ENCODE measurements around the gene AWAT2. TPM values are rescaled to one million over a fixed set of nuclear protein-coding genes. Genes with fewer than 3 reads are reported as not detected.
"Not testable (repeated sequence)": the region's sequence is repeated elsewhere in the genome, so short reads cannot be mapped to it uniquely, and the experiment has no call there.

AWAT2 gene
- total RNA-seq, 1 experiment from 2014 or later, result not detected

- TF ChIP-seq, protein P1, sequence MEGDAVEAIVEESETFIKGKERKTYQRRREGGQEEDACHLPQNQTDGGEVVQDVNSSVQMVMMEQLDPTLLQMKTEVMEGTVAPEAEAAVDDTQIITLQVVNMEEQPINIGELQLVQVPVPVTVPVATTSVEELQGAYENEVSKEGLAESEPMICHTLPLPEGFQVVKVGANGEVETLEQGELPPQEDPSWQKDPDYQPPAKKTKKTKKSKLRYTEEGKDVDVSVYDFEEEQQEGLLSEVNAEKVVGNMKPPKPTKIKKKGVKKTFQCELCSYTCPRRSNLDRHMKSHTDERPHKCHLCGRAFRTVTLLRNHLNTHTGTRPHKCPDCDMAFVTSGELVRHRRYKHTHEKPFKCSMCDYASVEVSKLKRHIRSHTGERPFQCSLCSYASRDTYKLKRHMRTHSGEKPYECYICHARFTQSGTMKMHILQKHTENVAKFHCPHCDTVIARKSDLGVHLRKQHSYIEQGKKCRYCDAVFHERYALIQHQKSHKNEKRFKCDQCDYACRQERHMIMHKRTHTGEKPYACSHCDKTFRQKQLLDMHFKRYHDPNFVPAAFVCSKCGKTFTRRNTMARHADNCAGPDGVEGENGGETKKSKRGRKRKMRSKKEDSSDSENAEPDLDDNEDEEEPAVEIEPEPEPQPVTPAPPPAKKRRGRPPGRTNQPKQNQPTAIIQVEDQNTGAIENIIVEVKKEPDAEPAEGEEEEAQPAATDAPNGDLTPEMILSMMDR (conservative IDR thresholded peaks at IDR 0.05; ENCODE audit: low read depth, low read length), result no peak
- no peak for TF ChIP-seq EZH2 (IDR thresholded peaks at IDR 0.05; ENCODE audit: borderline replicate concordance, low read depth, low read length, poor library complexity, severe bottlenecking)
- ChIA-PET POLR2A (ENCODE audit: low non-redundant PET) (no interaction called here), CTCF (no interaction called here)
- intact Hi-C loops (cut with micrococcal nuclease; ENCODE audit: unreplicated experiment), result no loop called here
- Histone ChIP-seq H3K27ac (ENCODE audit: low read depth, low read length, poor library complexity, severe bottlenecking) (no peak overlapping the region), H3K4me3 (ENCODE audit: low read depth, low read length, poor library complexity, severe bottlenecking) (no peak overlapping the region), H3K4me1 (ENCODE audit: insufficient read depth, low read length, poor library complexity, severe bottlenecking) (no peaks in the 10 kb centered on the region), H3K27me3 (replicated peaks; ENCODE audit: insufficient read depth, low read depth, low read length, poor library complexity) (no peaks in the 10 kb centered on the region), H3K36me3 (ENCODE audit: insufficient read depth, low read length, poor library complexity, severe bottlenecking) (no peaks in the 10 kb centered on the region), H3K9me3 (ENCODE audit: low read depth, low read length, poor library complexity, severe bottlenecking) (no peaks in the 10 kb centered on the region)
- BruUV-seq (replicated peaks), result no TSS peak
- DNase-seq (ENCODE audit: low spot score), result no peak
These were observed 48.5 kb downstream of the AWAT2 start for GRCh38 chrX:70001269-70001668.

DNA sequence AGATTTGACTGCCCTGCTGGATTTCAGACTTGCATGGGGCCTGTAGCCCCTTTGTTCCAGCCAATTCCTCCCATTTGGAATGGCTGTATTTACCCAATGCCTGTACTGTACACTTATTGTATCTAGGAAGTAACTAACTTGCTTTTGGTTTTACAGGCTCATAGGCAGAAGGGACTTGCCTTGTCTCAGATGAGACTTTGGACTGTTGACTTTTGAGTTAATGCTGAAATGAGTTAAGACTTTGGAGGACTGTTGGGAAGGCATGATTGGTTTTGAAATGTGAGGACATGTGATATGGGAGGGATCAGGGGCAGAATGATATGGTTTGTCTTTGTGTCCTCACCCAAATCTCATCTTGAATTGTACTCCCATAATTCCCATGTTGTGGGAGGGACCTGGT, 51.4 kb downstream of the AWAT2 start:
- H3K4me3 ChIP-seq (ENCODE audit: low read depth, low read length, poor library complexity, severe bottlenecking); BruUV-seq (replicated peaks); H3K36me3 ChIP-seq (ENCODE audit: insufficient read depth, low read length, poor library complexity, severe bottlenecking); H3K27ac ChIP-seq (ENCODE audit: low read depth, low read length, poor library complexity, severe bottlenecking); intact Hi-C loops (cut with micrococcal nuclease; ENCODE audit: unreplicated experiment); H3K9me3 ChIP-seq (ENCODE audit: low read depth, low read length, poor library complexity, severe bottlenecking); H3K4me1 ChIP-seq (ENCODE audit: insufficient read depth, low read length, poor library complexity, severe bottlenecking); CTCF ChIA-PET; POLR2A ChIA-PET (ENCODE audit: low non-redundant PET); H3K27me3 ChIP-seq (replicated peaks; ENCODE audit: insufficient read depth, low read depth, low read length, poor library complexity); DNase-seq (ENCODE audit: low spot score): not testable (repeated sequence)

- ChIA-PET CTCF (no interaction called here), POLR2A (ENCODE audit: low non-redundant PET) (no interaction called here)
- Histone ChIP-seq H3K9me3 (ENCODE audit: low read depth, low read length, poor library complexity, severe bottlenecking) (no peaks in the 10 kb centered on the region), H3K4me3 (ENCODE audit: low read depth, low read length, poor library complexity, severe bottlenecking) (no peak overlapping the region), H3K4me1 (ENCODE audit: insufficient read depth, low read length, poor library complexity, severe bottlenecking) (no peaks in the 10 kb centered on the region), H3K27ac (ENCODE audit: low read depth, low read length, poor library complexity, severe bottlenecking) (no peak overlapping the region), H3K27me3 (replicated peaks; ENCODE audit: insufficient read depth, low read depth, low read length, poor library complexity) (no peaks in the 10 kb centered on the region), H3K36me3 (ENCODE audit: insufficient read depth, low read length, poor library complexity, severe bottlenecking) (no peaks in the 10 kb centered on the region)
- BruUV-seq (replicated peaks), result no TSS peak
- no peak for DNase-seq (ENCODE audit: low spot score)
- TF ChIP-seq, protein P1 (conservative IDR thresholded peaks at IDR 0.05; ENCODE audit: low read depth, low read length), result no peak
- no peak for TF ChIP-seq EZH2 (IDR thresholded peaks at IDR 0.05; ENCODE audit: borderline replicate concordance, low read depth, low read length, poor library complexity, severe bottlenecking)
- intact Hi-C loops (cut with micrococcal nuclease; ENCODE audit: unreplicated experiment), result no loop called here
These were observed 53.6 kb downstream of the AWAT2 start for GRCh38 chrX:69996113-69996468.

DNA sequence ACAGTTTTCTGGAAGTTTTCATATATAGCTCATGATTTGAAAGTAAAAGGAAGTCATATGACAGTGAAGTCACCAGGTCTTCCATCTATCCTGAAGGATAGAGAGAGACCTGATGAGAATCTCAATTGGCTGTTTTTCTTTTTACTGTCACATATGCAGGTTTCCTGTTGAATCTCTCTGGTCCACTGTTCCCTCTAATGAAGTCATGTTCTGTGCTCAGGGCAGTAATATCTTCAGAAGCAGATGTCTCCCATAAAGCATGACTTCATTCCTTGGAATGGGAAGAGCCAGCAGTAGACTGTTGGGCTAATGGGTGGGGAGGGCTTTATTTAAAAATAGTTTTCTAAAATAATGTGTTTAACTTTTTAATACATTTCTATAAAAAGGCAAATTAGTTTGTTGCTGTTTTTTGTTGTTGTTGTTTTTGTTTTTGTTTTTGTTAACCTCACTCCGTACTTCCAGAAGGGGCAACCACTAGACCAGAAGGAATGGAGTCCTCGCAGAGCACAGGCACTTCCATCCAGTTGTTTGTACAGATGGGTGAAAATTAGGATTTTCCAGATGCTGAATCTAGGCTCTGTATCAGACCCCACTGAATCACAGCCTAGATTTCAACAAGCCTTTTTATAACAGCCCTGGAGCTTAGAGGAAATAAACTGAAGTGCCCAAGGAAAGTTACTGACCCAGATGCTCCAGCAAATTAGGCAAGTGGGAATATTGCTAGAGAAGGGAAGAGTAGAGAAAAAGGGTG, 54.2 kb downstream of the AWAT2 start:
- H3K4me1 ChIP-seq (ENCODE audit: insufficient read depth, low read length, poor library complexity, severe bottlenecking), result no peaks in the 10 kb centered on the region
- no peak overlapping the region for H3K4me3 ChIP-seq (ENCODE audit: low read depth, low read length, poor library complexity, severe bottlenecking)
- no peak for DNase-seq (ENCODE audit: low spot score)
- ChIA-PET POLR2A (ENCODE audit: low non-redundant PET) (no interaction called here), CTCF (no interaction called here)
- no peak overlapping the region for H3K27ac ChIP-seq (ENCODE audit: low read depth, low read length, poor library complexity, severe bottlenecking)
- H3K9me3 ChIP-seq (ENCODE audit: low read depth, low read length, poor library complexity, severe bottlenecking), result no peaks in the 10 kb centered on the region
- H3K27me3 ChIP-seq (replicated peaks; ENCODE audit: insufficient read depth, low read depth, low read length, poor library complexity), result no peaks in the 10 kb centered on the region
- H3K36me3 ChIP-seq (ENCODE audit: insufficient read depth, low read length, poor library complexity, severe bottlenecking), result no peaks in the 10 kb centered on the region
- intact Hi-C loops (cut with micrococcal nuclease; ENCODE audit: unreplicated experiment), result no loop called here
- TF ChIP-seq, protein P1 (conservative IDR thresholded peaks at IDR 0.05; ENCODE audit: low read depth, low read length), result no peak
- TF ChIP-seq EZH2 (IDR thresholded peaks at IDR 0.05; ENCODE audit: borderline replicate concordance, low read depth, low read length, poor library complexity, severe bottlenecking), result no peak
- BruUV-seq (replicated peaks), result no TSS peak
